IMR-90 (cell line): ENCODE measurements around the gene ITPRID1. TPM values are rescaled to one million over a fixed set of nuclear protein-coding genes. Genes with fewer than 3 reads are reported as not detected.

Experiments used
- ATAC-seq: fragments of 200-7000 bp; cut with Tn5 transposase; 2 replicates; pipeline ENCODE4 v1.9.1; 2020; ENCODE audit warnings: low read depth, mild to moderate bottlenecking, moderate library complexity
- BruUV-seq: library from RNA; stranded (reverse); fragments of 400-500 nt; replicated peaks from 2 replicates; lab custom pipeline; 2021; lab: Mats Ljungman, UMichigan
- CTCF ChIA-PET: fragments of 300-600 bp; formaldehyde crosslinking; extraction: SDS; loops from one replicate; lab custom pipeline; 2021; ENCODE audit warnings: antibody characterized with exemption; lab: Yijun Ruan, JAX
- POLR2A ChIA-PET: fragments of 300-600 bp; sonication (Branson Sonifier 250); formaldehyde crosslinking; loops from one replicate; lab custom pipeline; 2022; ENCODE audit warnings: antibody characterized with exemption; ENCODE audit not compliant: unreplicated experiment; lab: Charles Lee
- DNase-seq: peaks from one replicate; pipeline ENCODE4 v3.0.0; 2013
- H2AFZ ChIP-seq: replicated peaks from 2 replicates; pipeline ENCODE3; 2013; ENCODE audit warnings: low read length, mild to moderate bottlenecking; ENCODE audit not compliant: poor library complexity
- H2AK5ac ChIP-seq: 2 replicates; pipeline ENCODE4 v1.6.1; 2013; ENCODE audit warnings: low read depth, low read length, inconsistent platforms
- H2AK9ac ChIP-seq: replicated peaks from 2 replicates; pipeline ENCODE3; 2013; ENCODE audit warnings: mild to moderate bottlenecking, low read depth, low read length, moderate library complexity; ENCODE audit not compliant: poor library complexity
- H2BK120ac ChIP-seq: 2 replicates; pipeline ENCODE4 v1.6.1; 2013; ENCODE audit warnings: low read depth, low read length, inconsistent platforms
- H2BK15ac ChIP-seq: 3 replicates; pipeline ENCODE4 v1.6.1; 2013; ENCODE audit warnings: low read depth, low read length, inconsistent platforms
- H2BK20ac ChIP-seq: 2 replicates; pipeline ENCODE4 v1.6.1; 2013; ENCODE audit warnings: low read depth, mild to moderate bottlenecking, inconsistent platforms, low read length, moderate library complexity
- H2BK5ac ChIP-seq: 2 replicates; pipeline ENCODE4 v1.6.1; 2013; ENCODE audit warnings: mild to moderate bottlenecking, low read depth, low read length, inconsistent platforms; ENCODE audit not compliant: poor library complexity, severe bottlenecking
- H3K14ac ChIP-seq: replicated peaks from 2 replicates; pipeline ENCODE4 v1.6.1; 2013; ENCODE audit warnings: low read depth, low read length, inconsistent platforms
- H3K18ac ChIP-seq: 2 replicates; pipeline ENCODE4 v1.6.1; 2013; ENCODE audit warnings: low read depth, low read length, control low read depth
- H3K23ac ChIP-seq: 2 replicates; pipeline ENCODE4 v1.6.1; 2013; ENCODE audit warnings: low read depth, low read length, inconsistent platforms
- H3K27ac ChIP-seq: 2 replicates; pipeline ENCODE4 v1.5.1; 2013; ENCODE audit warnings: mild to moderate bottlenecking, control low read depth, low read length; ENCODE audit not compliant: insufficient read depth
- H3K27me3 ChIP-seq: 2 replicates; pipeline ENCODE4 v1.6.1; 2013; ENCODE audit warnings: low read length; ENCODE audit not compliant: control insufficient read depth, insufficient read depth
- H3K36me3 ChIP-seq: 2 replicates; pipeline ENCODE4 v1.6.1; 2013; ENCODE audit warnings: low read length, mixed read lengths; ENCODE audit not compliant: control insufficient read depth, insufficient read depth
- H3K4ac ChIP-seq: 2 replicates; pipeline ENCODE4 v1.6.1; 2013; ENCODE audit warnings: low read depth, low read length, inconsistent platforms
- H3K4me1 ChIP-seq: 2 replicates; pipeline ENCODE4 v1.6.1; 2013; ENCODE audit warnings: low read length, mixed read lengths; ENCODE audit not compliant: control insufficient read depth, insufficient read depth
- H3K4me2 ChIP-seq: 2 replicates; pipeline ENCODE4 v1.6.1; 2013; ENCODE audit warnings: low read depth, mild to moderate bottlenecking, control low read depth, low read length, moderate library complexity
- H3K4me3 ChIP-seq: 2 replicates; pipeline ENCODE4 v1.5.1; 2013; ENCODE audit warnings: low read depth, mild to moderate bottlenecking, control low read depth, low read length, moderate library complexity; ENCODE audit not compliant: insufficient read depth
- H3K56ac ChIP-seq: 2 replicates; pipeline ENCODE4 v1.6.1; 2013; ENCODE audit warnings: low read length, inconsistent platforms; ENCODE audit not compliant: insufficient read depth; ENCODE audit errors: extremely low read depth
- H3K79me1 ChIP-seq, 2 experiments: 2 replicates each; pipeline ENCODE4 v1.6.1; 2013; ENCODE audit warnings: low read length in 2 of 2, inconsistent platforms in 1 of 2, low read depth in 1 of 2
- H3K9ac ChIP-seq: 2 replicates; pipeline ENCODE4 v1.6.1; 2013; ENCODE audit warnings: low read depth, low read length, control low read depth
- H3K9me1 ChIP-seq: 2 replicates; pipeline ENCODE4 v1.6.1; 2013; ENCODE audit warnings: low read length, inconsistent platforms; ENCODE audit not compliant: insufficient read depth
- H3K9me3 ChIP-seq: 2 replicates; pipeline ENCODE4 v1.6.1; 2013; ENCODE audit warnings: low read length; ENCODE audit not compliant: control insufficient read depth, insufficient read depth
- H4K20me1 ChIP-seq: 2 replicates; pipeline ENCODE4 v1.6.1; 2013; ENCODE audit warnings: low read length, inconsistent platforms; ENCODE audit not compliant: insufficient read depth
- H4K5ac ChIP-seq: 2 replicates; pipeline ENCODE4 v1.6.1; 2013; ENCODE audit warnings: mild to moderate bottlenecking, low read depth, low read length, control low read depth
- H4K8ac ChIP-seq, 2 experiments: 2 replicates each; pipeline ENCODE4 v1.6.1; 2013; ENCODE audit warnings: low read depth in 2 of 2, low read length in 2 of 2, control low read depth in 1 of 2, inconsistent platforms in 1 of 2
- H4K91ac ChIP-seq: 2 replicates; pipeline ENCODE4 v1.6.1; 2013; ENCODE audit warnings: low read depth, low read length, inconsistent platforms; ENCODE audit not compliant: insufficient read depth
- MXI1 ChIP-seq: IDR thresholded peaks from 2 replicates; pipeline ENCODE4 v1.6.1; 2012; ENCODE audit warnings: low read depth, mild to moderate bottlenecking, low read length, moderate library complexity, borderline replicate concordance
- POLR2A ChIP-seq: IDR thresholded peaks from 2 replicates; pipeline ENCODE4 v1.6.1; 2012; ENCODE audit warnings: mild to moderate bottlenecking, low read depth, low read length
- RCOR1 ChIP-seq: IDR thresholded peaks from 2 replicates; pipeline ENCODE4 v1.6.1; 2012; ENCODE audit warnings: mild to moderate bottlenecking, low read length, improper control_type of control experiment; ENCODE audit not compliant: insufficient replicate concordance
- USF2 ChIP-seq: fragments of 150-350 bp; IDR thresholded peaks from 2 replicates; pipeline ENCODE4 v1.6.1; 2017; ENCODE audit warnings: mild to moderate bottlenecking, antibody characterized with exemption, low read length, low read depth
- WGBS, 2 experiments: methylation state at CpG; one replicate each; pipeline versions ENCODE4 v1.1.5 to v1.1.7; 2013; ENCODE audit warnings: missing lambda C conversion rate in 2 of 2; ENCODE audit not compliant: insufficient read length in 1 of 2; ENCODE audit errors: extremely low coverage in 2 of 2; 5-methylcytosine and 5-hydroxymethylcytosine counted together
- dilution Hi-C: fragments of 300-500 bp; cut with HindIII; formaldehyde crosslinking; loops from one replicate; pipeline ENCODE4 v1.14.3; 2018; ENCODE audit warnings: low sequenced_read_pairs; ENCODE audit not compliant: unreplicated experiment
- in situ Hi-C: fragments of 300-500 bp; cut with MboI; formaldehyde crosslinking; loops from 3 replicates; pipeline ENCODE4 v1.14.3; 2019; ENCODE audit warnings: low sequenced_read_pairs, inconsistent platforms, mixed read lengths
- intact Hi-C: fragments of 100-400 bp; cut with micrococcal nuclease; formaldehyde crosslinking; loops from 2 replicates; pipeline ENCODE4 v1.10.0; 2022
- polyA plus RNA-seq, 3 experiments: library from polyadenylated mRNA; depleted of rRNA; stranded (reverse); fragments of >200 nt; gene quantifications; 2 replicates each; pipeline ENCODE4 v1.2.3, GENCODE V29; 2012; ENCODE audit warnings: low replicate concordance in 1 of 3
- total RNA-seq: library from RNA; depleted of rRNA; stranded (reverse); fragments of >200 nt; gene quantifications from 2 replicates; pipeline ENCODE4 v1.2.3, GENCODE V29; 2012

ITPRID1 gene
- total and polyA plus RNA-seq, 2 of the 4 experiments (the other 2 are of a cell fraction): not detected

DNA sequence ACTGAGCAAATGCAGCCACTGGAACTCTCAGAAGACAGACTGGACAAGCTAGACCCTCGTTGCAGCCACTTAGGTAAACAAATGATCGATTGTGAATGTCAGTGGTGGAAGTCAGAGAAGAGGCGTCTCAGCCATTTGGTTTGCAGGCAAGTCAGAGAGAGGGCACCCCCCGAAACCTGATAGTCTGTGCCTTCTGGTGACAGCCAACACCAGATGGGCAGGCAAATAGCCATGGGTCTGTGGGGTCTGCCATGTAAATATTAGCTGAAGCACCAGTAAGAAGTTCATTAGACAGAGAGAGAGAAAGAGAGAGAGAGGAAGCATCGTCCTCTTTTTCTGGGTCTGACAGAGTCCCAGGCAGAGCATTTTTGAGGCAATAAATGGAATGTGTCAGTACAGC, 178.6 kb downstream of the ITPRID1 start:
- no peak overlapping the region for H3K14ac ChIP-seq
- no peak overlapping the region for H2BK15ac ChIP-seq
- TF ChIP-seq MXI1 (no peak), POLR2A (no peak), RCOR1 (no peak), USF2 (no peak)
- no peak overlapping the region for H2BK20ac ChIP-seq
- no peaks in the 10 kb centered on the region for H3K4me1 ChIP-seq
- DNase-seq (no peak), ATAC-seq (no peak)
- ChIA-PET POLR2A (no interaction called here), CTCF (no interaction called here)
- H3K27ac ChIP-seq: no peak overlapping the region
- no peaks in the 10 kb centered on the region for H3K9me1 ChIP-seq
- H2AK9ac ChIP-seq: no peak overlapping the region
- no peak overlapping the region for H2BK120ac ChIP-seq
- H3K4me2 ChIP-seq: no peak overlapping the region
- H4K5ac ChIP-seq: no peak overlapping the region
- intact Hi-C loops (no loop called here), in situ Hi-C loops (no loop called here), dilution Hi-C loops (no loop called here)
- H3K4ac ChIP-seq: no peak overlapping the region
- H2AK5ac ChIP-seq: no peak overlapping the region
- H3K9ac ChIP-seq: no peak overlapping the region
- no peaks in the 10 kb centered on the region for H4K20me1 ChIP-seq
- H3K4me3 ChIP-seq: no peak overlapping the region
- no peak overlapping the region for H3K18ac ChIP-seq
- no peaks in the 10 kb centered on the region for H3K79me1 ChIP-seq
- 0% methylated on average over 1 of the region's 5 CpGs; no CpG with 5 or more reads in 1 of the 2 experiments for WGBS, 2 experiments
- no peaks in the 10 kb centered on the region; the same call in 1 of the 2 replicates for H3K27me3 ChIP-seq
- H3K9me3 ChIP-seq: no peaks in the 10 kb centered on the region
- no peak overlapping the region for H2AFZ ChIP-seq
- no TSS peak for BruUV-seq
- no peak overlapping the region for H3K23ac ChIP-seq
- no peak overlapping the region for H4K8ac ChIP-seq
- H3K56ac ChIP-seq: no peak overlapping the region
- no peak overlapping the region for H4K91ac ChIP-seq
- no peak overlapping the region for H2BK5ac ChIP-seq
- no peaks in the 10 kb centered on the region for H3K36me3 ChIP-seq
